HG03103 (cell line): Measurements from ENCODE around the gene FBP1.

ENCODE experiments used
- ATAC-seq: cut with Tn5 transposase; IDR thresholded peaks from one replicate; pipeline ENCODE4 v1.9.1; 2021; ENCODE audit warnings: low read depth; ENCODE audit not compliant: unreplicated experiment

The FBP1 gene

DNA sequence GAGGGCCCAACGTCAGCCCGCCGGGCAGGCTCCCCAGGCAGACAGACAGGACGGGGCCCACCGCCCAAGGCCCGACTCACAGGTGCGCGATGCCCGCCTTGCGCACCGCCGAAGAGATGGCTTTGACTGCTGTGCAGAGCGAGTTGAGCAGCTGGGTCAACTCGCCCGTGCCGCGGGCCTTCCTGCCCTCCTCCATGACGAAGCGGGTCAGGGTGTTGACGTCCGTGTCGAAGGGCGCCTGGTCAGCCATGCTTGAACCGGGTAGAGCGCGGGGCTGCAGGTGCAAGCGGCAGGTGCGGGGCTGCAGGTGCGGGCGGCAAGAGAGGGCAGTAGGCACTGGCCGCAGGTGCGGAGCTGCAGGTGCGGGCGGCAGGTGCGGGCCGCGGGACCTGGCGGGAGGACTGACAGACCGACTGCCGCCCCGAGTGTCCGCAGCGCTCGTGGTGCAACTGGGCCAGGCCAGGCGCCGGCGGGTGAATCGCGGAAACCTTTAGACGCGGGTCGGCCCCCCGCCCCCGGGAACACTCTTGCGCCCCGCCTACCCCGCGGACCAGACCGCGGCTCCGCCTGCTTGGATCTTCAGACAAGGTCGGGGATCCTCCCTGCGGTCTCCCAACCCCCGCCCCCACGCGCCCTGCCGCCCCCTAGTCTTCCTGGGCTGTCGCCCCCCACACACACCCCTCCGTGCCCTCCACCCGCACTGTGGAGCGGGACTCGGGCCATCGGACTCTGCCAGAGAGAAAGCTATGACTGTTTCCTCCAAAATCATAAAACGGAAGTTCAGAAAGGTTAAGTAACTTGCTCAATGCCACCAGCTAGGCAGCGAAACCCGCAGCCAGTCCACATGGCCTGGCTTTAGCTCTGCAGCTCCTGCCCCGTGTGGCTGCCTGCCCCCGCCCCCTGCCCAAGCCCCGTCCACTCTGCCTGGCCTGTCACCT lies at the start of gene FBP1:
FBP1 (minus strand) TSS at position 458 of the 938 bp plus-strand sequence; CDS start at position 250, 208 bp downstream.
- no peak for ATAC-seq

DNA sequence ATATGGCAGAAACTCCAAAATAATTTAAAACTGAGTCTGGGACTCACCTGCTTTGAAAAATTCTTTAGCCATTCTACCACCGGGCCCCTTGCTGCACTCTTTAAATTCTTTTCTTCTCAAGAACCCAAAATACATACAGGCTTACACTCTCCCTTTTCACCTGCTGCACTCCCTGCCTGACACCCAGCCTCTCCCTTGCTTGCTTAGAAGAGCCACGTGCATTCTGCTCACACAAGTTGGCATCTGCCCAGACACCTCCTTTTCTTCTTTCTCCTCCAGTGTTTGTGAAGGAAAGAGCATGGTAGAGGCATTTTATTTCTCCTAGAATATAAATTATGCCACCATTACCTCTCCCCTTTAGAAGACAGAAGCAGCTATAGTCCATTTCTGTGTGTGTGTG lies 48.1 kb upstream of the FBP1 start:
- no peak for ATAC-seq

DNA sequence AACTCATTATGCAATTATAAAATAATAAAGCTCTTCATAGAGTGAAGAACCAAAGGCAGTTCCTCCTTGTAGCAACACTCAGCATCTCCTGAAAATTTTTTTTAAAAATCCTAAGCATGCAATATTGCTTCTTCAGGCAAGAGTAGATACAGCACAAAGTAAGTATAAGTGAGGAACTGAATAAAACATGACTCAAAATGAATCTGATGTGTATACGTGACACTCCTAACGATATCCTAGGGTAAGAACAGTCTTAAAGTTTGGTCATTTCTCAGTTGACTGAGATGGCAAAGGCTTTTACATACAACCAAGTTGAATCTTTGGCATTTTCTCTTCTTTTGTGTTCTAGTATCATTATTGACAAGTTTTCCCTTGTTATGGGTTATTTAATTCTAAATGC lies 46.0 kb upstream of the FBP1 start:
- no peak for ATAC-seq

DNA sequence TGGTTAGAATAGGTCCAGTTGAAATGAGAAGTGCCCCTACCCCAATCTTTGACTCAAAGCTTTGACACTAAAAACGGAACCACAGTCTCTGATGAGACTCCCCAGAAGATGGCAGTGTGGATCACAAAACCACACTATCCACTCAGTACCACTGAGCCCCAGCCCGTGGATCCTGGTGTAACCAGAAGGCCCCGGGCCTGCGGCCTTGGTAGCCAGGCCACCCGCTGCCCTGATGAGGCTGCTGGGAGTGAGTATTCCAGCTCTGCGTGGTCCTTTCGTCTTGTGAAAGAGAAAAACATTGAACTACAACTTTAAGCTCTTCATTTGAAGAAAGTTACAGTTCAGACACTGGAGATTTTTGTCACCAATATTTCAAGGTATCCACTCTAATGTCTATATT lies 42.2 kb upstream of the FBP1 start:
- peak; percentile 71 for ATAC-seq

DNA sequence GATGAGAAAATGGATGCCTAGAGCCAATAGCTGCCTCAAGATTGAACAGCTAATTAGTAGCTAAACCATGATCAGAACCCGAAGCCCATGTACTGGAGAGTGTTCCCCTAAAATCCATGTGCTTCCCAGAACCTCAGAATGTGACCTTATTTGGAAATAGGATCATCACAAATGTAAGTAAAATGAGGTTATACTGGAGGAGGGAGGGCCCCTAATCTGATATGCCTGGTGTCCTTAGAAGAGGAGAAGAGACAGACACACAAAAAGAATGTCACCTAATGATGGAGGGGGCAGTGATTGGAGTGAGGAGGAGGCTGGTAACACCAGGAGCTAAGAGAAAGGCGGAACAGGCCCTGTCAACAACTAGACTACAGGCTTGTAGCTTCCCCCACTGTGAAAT lies 41.3 kb upstream of the FBP1 start:
- ATAC-seq: no peak

DNA sequence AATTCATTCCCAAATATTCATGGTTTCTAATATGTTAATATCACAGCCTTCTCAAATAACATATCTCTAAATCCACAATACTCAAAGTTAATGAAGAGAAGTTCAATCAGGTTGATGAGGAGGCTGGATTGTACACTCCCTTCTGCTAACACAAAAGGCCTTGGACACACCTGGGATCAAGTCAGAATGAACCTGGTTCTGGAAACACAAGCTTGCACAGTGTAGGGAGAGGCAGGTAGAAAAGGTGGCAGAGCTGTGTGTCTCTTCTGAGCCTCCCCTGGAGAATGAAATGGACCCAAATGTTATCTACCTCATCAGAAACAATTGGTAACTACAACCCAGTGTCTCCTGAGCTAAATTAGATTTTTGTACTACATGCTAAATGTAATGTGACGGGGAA lies 40.7 kb upstream of the FBP1 start:
- ATAC-seq: no peak

DNA sequence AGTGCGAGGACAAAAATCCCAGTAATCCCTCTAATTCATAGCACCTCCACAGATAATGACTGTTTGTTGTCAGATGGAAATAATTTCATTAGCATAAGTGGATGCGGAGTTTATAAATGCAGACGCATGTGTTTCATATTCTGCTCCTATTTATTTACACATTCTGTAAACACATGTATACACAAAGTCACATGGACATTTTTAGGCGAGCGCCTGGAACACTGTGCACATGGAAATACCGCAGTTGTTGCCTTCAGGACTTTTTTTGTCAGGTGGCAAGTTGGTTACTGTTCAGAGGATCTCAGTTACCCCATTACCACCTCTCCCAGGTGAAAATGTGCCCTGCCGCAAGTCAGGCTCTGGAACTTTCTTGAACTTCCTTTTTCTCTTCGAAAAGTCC lies 40.3 kb upstream of the FBP1 start:
- ATAC-seq: no peak

DNA sequence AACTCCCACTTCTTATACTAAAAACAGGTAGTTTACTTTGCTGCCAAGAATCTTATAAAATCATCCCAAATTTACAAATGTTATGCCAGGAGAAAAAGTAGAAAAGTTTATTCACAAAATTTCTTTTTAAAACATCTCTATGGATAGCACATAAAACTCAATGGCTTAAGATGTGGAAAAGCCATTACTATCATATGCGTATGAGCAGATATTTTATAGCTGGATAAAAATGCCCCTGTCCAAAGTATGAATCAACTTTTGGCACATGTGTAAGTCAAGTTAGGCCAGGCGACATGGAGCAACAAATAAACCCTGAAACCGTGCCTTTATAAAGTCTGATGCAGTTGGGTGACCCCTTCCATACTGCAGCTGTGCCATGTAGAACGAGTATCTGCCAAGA lies 38.6 kb upstream of the FBP1 start:
- no peak for ATAC-seq

DNA sequence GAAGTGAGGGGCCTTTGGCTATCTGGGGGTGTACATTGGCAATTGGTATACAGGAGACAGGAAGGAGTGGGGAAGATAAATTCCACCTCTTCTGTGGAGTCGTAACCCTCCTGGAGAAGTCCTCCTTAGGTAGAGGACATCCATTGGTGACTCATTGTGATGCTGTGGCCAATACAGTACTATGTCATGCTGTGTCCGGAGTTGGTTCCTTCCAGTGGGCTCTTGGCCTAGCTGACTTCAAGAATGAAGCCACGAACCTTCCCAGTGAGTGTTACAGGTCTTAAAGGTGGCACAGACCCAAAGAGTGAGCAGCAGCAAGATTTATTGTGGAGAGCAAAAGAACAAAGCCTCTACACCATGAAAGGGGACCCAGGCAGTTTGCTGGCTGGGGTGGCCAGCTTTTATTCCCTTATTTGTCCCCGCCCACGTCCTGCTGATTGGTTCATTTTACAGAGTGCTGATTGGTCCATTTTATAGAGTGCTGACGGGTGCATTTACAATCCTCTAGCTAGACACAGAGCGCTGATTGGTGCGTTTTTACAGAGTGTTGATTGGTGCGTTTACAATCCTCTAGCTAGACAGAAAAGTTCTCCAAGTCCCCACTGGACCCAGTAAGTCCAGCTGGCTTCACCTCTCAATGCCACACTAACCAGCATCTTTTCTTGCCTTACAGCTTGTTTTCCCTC lies 37.3 kb upstream of the FBP1 start:
- no peak for ATAC-seq

DNA sequence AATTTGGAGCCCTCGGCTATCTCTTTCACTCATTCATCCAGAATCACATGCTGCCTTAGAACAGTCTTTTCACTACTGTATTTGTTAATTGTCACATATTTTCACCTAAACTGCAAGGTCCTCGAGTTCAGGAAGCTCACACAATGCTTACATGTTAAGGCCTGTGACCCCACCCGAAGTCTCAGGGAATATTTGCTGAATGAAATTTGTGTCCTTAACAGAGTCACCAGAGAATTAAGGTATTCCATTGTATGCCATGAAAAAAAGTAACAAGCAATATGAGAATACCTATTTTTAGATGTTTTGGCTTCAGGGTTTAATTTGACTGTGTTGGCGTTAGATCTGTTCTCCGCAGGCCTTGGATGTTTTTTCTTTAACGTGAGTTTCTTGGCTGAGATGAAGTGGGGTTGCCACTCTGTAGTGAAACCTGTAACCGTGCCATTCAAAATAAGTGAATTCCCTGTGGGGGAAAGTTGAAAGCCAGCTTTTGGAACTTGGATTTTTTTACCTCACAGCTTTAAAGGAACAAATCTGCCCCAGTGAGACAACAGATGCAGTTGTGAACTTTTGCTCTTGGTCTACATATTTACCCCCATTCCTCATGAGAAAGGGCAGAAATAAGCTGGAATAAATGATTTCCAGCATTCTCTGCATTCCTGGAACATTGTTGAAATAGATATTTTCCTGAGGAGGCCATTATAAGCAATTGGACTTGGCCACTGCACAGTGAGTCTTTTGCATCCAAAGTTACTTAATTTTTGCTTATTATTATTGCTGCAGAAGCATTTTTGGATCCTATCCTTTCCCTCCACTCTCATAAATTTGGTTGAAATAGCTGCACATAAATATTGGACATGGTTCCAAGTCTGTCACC lies 35.9 kb upstream of the FBP1 start:
- ATAC-seq: no peak

DNA sequence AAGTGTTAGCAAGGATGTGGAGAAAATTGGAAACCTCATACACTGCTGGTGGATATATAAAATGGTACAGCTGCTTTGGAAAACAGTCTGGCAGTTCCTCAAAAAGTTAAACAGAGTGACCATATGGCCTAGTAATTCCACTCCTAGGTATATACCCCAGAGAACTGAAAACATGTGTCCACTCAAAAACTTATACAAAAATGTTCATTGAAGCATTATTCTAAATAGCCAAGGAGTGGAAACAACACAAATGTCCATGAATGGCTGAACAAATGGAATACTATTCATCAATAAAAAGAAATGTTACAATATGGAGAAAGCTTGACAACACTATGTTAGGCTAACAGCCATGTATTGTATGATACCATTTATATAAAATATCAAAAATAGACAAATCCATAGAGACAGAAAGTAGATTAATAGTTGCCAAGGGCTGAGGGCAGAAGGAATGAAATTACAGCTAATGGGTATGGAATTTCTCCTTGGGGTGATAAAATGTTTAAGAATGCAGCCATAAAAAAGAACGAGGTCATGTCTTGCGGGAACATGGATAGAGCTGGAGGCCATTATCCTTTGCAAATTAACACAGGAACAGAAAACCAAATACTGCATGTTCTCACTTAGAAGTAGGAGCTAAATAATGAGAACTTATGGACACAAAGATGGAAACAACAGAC lies 33.6 kb upstream of the FBP1 start:
- ATAC-seq: no peak

DNA sequence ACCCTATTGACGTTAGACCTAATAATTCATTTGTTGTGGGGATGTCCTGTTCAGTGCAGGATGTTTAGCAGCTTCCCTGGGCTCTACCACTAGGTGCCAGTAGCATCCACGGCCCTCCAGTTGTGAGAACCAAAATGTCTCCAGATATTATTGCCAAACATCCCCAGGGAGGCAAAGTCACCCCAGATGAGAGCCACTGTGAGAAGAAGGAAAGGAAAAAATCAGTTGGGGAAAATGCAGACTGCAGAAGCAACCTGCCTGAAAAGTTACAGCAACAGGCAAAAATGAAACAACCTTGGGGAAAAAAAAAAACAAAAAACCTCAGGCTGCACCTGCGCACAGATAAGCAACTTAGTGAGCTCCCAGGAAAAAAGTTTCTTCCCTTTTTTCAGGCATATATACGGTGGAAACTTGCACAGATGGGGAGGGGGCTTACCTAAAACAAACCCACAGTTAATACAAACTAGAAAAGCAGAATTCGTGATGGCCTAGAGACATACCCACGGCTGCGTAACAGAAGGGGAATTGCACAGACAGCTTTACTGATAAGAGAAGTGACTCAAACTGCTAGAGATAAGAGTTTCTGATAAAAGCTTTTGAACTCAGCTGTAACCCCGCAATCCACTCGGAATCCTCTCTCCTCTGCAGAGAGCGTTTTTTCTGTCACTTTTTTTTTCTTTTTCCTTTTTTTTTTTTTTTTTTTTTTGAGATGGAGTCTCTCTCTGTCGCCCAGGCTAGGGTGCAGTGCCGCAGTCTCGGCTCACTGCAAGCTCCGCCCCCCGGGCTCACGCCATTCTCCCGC lies 29.8 kb upstream of the FBP1 start:
- ATAC-seq: peak; percentile 61

DNA sequence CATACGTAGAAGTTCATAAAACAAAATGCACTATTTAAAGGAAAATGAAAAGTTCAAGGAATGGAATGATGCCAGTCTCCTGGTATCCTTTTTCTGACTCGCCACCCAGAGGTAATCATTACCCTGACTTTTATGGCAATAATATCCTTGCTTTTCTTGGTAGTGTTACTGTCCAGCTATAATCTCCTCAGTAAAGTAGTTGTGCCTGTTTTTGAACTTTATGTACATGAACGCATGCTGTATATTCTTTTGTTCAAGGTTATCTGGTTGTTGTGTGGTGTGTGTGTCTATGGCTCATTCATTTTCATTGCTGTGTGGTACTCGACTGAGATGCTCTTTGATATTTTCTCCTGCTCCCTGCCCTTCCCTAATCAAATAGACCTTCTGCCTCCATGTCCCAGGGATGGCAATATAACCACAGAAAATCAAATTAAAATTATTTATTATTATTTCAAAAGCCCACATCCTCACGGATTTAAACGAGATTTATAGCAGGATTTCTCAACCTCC lies 29.2 kb upstream of the FBP1 start:
- no peak for ATAC-seq

DNA sequence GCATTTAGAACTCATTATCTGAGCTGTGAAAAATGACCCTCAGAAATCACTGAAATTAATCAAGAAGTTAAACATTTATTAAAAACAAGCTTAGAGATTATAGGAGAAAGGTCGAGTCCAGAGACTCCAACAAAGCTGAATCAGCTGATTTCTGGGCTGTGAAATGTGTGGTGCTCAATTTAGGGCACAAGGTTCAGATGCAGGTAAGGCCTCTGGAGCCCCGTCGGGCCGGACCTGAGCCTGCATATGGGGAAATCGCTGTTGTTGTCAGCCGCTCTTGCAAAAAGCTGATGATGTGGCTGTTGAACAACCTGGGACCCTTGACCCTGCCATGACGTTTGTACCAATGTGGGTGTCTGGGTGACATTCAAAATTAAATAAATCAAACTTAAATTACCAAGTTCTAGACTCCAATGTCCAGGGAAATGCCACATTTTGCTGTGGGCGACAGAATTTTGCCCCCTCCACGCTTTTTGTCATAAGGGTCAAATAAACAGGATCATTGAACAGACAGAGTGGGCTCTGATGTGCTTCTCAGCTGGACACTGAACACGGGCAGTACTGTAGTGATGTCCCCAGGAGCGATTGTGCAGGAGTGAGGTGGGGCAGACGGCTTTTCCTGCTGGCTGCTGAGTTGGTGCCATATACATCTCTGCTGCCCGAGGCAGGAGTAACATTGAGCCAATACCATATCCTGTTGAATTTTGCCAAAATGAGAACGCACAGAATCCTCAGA lies 27.2 kb upstream of the FBP1 start:
- ATAC-seq: no peak

DNA sequence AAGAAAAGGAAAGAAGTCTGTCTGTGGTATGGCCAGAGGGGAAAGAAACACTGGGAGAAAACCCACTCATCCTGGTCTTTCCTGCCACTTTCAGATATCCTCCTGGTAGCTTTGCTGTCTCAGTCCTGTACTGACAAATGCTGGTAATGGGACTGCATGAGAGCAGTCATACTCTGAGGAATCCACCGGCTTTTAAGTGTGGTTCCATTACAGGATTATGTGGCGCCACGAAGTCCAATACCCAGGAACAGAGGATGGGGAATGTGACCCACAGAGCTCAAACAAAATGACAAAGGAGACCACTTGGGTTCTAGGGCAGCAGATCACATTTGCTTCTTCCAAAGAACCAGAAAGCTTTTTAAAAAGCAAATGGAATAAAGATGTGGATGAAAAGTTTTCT lies 26.3 kb upstream of the FBP1 start:
- no peak for ATAC-seq

DNA sequence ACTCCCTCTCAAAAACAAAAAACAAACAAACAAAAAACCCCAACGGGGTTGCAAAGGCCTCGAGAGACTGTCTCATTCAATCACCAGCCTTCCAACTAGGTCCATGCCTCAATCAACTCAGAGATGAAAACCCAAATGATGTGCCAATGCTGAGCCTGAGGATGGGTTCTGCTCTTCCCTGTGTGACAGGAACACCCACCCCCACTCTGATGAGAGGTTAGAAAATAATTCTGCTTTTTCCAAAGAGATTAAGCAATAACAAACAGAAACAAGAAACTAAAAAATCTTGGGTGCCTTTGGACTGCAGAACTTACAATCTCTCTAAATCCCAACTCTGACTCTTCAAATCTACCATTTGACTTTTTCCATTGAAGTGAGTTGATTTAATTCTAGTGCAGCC lies 25.5 kb upstream of the FBP1 start:
- no peak for ATAC-seq

DNA sequence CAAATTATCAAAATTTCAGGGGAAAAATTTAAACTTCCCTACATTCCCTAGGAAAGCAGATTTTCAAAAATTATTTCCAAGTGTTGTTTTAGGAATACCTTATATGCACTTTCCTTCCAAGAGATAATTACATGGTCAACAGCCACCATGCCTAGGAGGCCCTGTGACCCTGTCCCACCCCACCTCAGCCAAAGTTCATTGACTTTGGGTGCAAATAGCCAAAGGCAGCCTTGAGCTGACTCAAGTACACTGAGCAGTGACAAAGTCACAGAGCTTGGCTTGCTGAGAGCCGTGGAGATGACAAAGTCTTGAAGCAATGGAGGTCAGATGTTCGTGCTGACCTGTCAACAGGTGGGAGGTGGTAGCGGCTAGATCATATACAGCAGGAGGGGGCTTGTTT lies 24.3 kb upstream of the FBP1 start:
- ATAC-seq: no peak

DNA sequence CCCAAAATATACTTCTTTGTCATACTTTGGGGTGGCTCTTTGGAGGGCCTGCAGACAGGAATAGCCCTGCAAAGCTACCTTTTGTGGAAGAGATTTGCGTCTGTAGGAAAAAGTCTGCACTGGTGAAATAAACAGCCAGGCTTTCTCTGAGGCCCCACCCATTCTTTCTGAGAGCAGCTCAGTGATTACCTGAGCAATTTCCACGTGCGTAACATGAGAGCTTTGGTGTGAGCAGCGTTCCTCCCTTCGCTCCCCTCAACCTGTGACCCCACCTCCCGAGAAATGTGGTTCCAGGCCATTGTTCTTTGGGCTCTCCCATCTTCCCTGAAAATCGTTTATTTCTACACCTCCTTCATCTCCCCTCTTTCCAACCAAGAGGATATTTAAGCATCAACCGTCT lies 23.8 kb upstream of the FBP1 start:
- no peak for ATAC-seq
